PC-3 (cell line): Measurements from ENCODE around the gene ABCA12.

Experiments used
- EZH2phosphoT487 ChIP-seq: fragments of 300-600 bp; sonication (generic); IDR thresholded peaks from 2 replicates; pipeline ENCODE4 v1.6.1; 2018; ENCODE audit warnings: mild to moderate bottlenecking, antibody characterized with exemption, low read length, borderline replicate concordance
- TF ChIP-seq, protein P1 (sequence below): fragments of 300-600 bp; sonication (generic); conservative IDR thresholded peaks from 2 replicates; pipeline ENCODE4 v1.5.1; 2017; ENCODE audit warnings: antibody characterized with exemption, low read depth, mild to moderate bottlenecking, low read length

DNA sequence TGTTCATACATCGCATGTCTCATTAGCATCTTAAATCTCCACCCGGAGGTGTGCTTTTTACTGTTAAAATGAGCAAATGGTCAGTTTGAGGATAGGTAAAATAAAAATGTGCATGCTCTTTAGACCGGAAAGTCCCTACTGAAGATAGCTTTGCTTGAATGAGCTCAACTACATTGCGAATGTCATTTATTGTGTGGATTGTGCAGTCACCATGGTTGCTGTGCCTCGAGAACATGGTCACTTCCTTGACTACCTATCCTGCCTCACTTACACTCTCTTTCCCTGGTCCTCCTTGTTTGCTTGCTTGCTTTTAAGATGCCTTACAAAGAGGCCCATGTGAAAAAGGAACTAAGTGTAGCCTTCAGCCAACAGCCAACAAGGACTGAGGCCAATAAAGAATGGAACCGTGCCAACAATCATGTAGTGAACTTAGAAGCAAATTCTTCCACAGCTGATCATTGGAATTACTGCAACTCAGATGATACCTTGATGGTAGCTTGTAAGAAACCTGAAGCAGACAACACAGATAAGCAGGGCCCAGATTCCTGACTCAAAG, 256.7 kb downstream of the ABCA12 start:
- TF ChIP-seq, protein P1, sequence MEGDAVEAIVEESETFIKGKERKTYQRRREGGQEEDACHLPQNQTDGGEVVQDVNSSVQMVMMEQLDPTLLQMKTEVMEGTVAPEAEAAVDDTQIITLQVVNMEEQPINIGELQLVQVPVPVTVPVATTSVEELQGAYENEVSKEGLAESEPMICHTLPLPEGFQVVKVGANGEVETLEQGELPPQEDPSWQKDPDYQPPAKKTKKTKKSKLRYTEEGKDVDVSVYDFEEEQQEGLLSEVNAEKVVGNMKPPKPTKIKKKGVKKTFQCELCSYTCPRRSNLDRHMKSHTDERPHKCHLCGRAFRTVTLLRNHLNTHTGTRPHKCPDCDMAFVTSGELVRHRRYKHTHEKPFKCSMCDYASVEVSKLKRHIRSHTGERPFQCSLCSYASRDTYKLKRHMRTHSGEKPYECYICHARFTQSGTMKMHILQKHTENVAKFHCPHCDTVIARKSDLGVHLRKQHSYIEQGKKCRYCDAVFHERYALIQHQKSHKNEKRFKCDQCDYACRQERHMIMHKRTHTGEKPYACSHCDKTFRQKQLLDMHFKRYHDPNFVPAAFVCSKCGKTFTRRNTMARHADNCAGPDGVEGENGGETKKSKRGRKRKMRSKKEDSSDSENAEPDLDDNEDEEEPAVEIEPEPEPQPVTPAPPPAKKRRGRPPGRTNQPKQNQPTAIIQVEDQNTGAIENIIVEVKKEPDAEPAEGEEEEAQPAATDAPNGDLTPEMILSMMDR = no peak
- TF ChIP-seq EZH2phosphoT487 = no peak
